RWPE2 (cell line): ENCODE results near the gene NPY1R.

Experiments
- ATAC-seq: fragments of 200-7000 bp; cut with Tn5 transposase; 3 replicates; pipeline ENCODE4 v1.9.1; 2021; ENCODE audit warnings: low read depth
- DNase-seq: peaks from one replicate; pipeline ENCODE4 v3.0.0-alpha.2; 2020; ENCODE audit warnings: low spot score
- H3K27ac ChIP-seq: fragments of 450-650 bp; 2 replicates; pipeline ENCODE4 v1.5.1; 2017; ENCODE audit warnings: mild to moderate bottlenecking; ENCODE audit not compliant: poor library complexity, severe bottlenecking
- H3K27me3 ChIP-seq: fragments of 250-450 bp; sonication (Bioruptor Pico); 2 replicates; pipeline ENCODE4 v1.5.1; 2021; ENCODE audit warnings: mild to moderate bottlenecking, moderate library complexity; ENCODE audit not compliant: insufficient read depth, poor library complexity, severe bottlenecking
- H3K36me3 ChIP-seq: fragments of 250-450 bp; sonication (Bioruptor Pico); 2 replicates; pipeline ENCODE4 v1.5.1; 2020; ENCODE audit warnings: low read depth, mild to moderate bottlenecking, moderate library complexity
- H3K4me1 ChIP-seq: fragments of 250-450 bp; sonication (Bioruptor Pico); 2 replicates; pipeline ENCODE4 v1.5.1; 2021; ENCODE audit warnings: mild to moderate bottlenecking, moderate library complexity; ENCODE audit not compliant: insufficient read depth, poor library complexity, severe bottlenecking
- H3K4me3 ChIP-seq: fragments of 250-450 bp; sonication (Bioruptor Pico); 2 replicates; pipeline ENCODE4 v1.5.1; 2021; ENCODE audit warnings: mild to moderate bottlenecking, moderate library complexity; ENCODE audit not compliant: severe bottlenecking
- H3K9me3 ChIP-seq: fragments of 250-450 bp; sonication (Bioruptor Pico); 2 replicates; pipeline ENCODE4 v1.5.1; 2021; ENCODE audit warnings: mild to moderate bottlenecking, moderate library complexity; ENCODE audit not compliant: severe bottlenecking
- CTCF ChIP-seq: fragments of 450-650 bp; IDR thresholded peaks from one replicate; pipeline ENCODE4 v1.5.1; 2017; ENCODE audit warnings: mild to moderate bottlenecking, moderate library complexity; ENCODE audit not compliant: poor library complexity, severe bottlenecking

NPY1R gene

GRCh38 chr4:163356104-163356503 lies 23.7 kb upstream of the NPY1R start:
- ATAC-seq (no peak), DNase-seq (no peak)
- no peak for TF ChIP-seq CTCF
- H3K4me3 ChIP-seq: no peak overlapping the region
- H3K36me3 ChIP-seq: no peaks in the 10 kb centered on the region
- no peaks in the 10 kb centered on the region for H3K4me1 ChIP-seq
- no peak overlapping the region for H3K27ac ChIP-seq
- no peaks in the 10 kb centered on the region for H3K27me3 ChIP-seq
- H3K9me3 ChIP-seq: peaks cover 3% of the 10 kb centered on the region

GRCh38 chr4:163353054-163353453 lies 20.7 kb upstream of the NPY1R start:
- DNase-seq (no peak), ATAC-seq (no peak)
- Histone ChIP-seq H3K4me1 (no peaks in the 10 kb centered on the region), H3K27ac (no peak overlapping the region), H3K4me3 (no peak overlapping the region), H3K27me3 (no peaks in the 10 kb centered on the region), H3K9me3 (peaks cover 3% of the 10 kb centered on the region), H3K36me3 (no peaks in the 10 kb centered on the region)
- TF ChIP-seq CTCF: no peak

DNA sequence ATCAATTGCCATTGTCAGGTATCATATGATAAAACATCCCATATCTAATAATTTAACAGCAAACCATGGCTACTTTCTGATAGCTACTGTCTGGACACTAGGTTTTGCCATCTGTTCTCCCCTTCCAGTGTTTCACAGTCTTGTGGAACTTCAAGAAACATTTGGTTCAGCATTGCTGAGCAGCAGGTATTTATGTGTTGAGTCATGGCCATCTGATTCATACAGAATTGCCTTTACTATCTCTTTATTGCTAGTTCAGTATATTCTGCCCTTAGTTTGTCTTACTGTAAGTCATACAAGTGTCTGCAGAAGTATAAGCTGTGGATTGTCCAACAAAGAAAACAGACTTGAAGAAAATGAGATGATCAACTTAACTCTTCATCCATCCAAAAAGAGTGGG lies 18.3 kb upstream of the NPY1R start:
- peak; percentile 38; the same call in 1 of the 3 replicates for ATAC-seq
- TF ChIP-seq CTCF: no peak
- H3K4me1 ChIP-seq: no peaks in the 10 kb centered on the region

DNA sequence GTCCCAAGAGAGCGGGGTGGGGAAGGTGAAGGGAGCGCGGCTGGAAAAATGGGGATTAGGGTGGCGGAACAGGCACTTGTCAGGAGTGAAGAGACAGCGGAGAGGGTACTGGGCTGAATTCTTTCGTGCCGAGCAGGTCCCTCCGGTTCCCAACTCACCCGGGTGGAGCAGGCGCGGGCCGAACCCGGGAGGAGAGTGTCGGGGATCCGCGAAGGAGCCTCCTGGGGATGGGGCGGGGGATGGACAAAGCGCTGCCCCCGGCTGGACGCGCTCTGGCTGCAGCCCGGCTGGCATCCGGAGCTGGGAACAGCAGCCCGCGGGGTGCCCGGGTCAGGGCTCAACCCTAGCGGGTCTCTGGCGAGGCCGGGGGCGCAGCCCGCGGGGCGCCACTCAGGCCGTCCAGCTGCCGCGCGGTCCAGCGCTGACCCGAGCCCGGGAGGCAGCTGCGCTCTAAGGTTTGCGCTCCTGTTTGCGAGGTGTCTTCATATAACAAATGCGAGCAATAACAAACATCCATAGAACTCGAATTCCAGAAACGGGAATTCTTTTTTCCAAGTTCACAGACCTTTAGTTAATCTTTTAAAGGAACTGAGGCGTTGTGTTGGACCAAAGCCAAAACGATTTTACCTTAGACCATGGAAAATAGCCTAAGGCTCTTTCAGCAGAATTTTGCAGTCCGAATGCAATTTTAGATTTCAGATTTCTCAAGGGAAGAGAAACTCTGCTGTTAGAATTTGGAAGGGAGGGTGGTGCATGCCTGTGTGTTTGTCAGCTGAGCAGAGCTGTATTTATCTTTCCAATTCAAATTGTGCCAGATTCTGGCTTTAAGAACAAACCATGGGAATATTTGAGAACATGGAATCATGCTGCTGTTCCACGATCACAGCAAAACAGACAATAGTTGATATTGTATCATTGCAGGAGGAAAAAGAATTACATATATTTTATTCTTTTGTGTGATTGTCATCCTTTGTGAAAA lies 12.0 kb upstream of the NPY1R start:
- H3K9me3 ChIP-seq: no peaks in the 10 kb centered on the region
- H3K27me3 ChIP-seq: peaks cover 61% of the 10 kb centered on the region
- ATAC-seq (peak; percentile 68), DNase-seq (no peak)
- H3K4me1 ChIP-seq: no peaks in the 10 kb centered on the region
- H3K4me3 ChIP-seq: no peak overlapping the region
- TF ChIP-seq CTCF: no peak
- H3K27ac ChIP-seq: no peak overlapping the region
- H3K36me3 ChIP-seq: no peaks in the 10 kb centered on the region

More for the DNA sequence above, 18.3 kb upstream of the NPY1R start:
- DNase-seq: no peak
- Histone ChIP-seq H3K27ac (no peak overlapping the region), H3K36me3 (no peaks in the 10 kb centered on the region), H3K4me3 (no peak overlapping the region), H3K9me3 (peaks cover 3% of the 10 kb centered on the region), H3K27me3 (peaks cover 6% of the 10 kb centered on the region)
